DMS114 treated with DMSO at 0.1 percent for 48 hours (cell line): ENCODE measurements around the gene PDLIM7.
A peak's percentile ranks its signal among the peaks of the same experiment; 100 is the strongest.

Source experiments
- DNase-seq: peaks from one replicate; lab custom pipeline; 2025; ENCODE audit not compliant: unreplicated experiment; lab: John Stamatoyannopoulos, UW

The PDLIM7 gene

GRCh38 chr5:177524941-177525655 is 27.7 kb upstream of the PDLIM7 start:
- DNase-seq, result no peak

GRCh38 chr5:177524539-177524900 is 27.1 kb upstream of the PDLIM7 start:
- DNase-seq, result no peak

- no peak for DNase-seq
Measured at GRCh38 chr5:177523711-177524538, 26.5 kb upstream of the PDLIM7 start.

GRCh38 chr5:177520916-177521513 is 23.6 kb upstream of the PDLIM7 start:
- DNase-seq, result no peak

- no peak for DNase-seq
Measured at GRCh38 chr5:177520271-177520670, 22.9 kb upstream of the PDLIM7 start.

- no peak for DNase-seq
Measured at GRCh38 chr5:177519463-177520235, 22.2 kb upstream of the PDLIM7 start.

- peak; percentile 99 for DNase-seq
Measured at GRCh38 chr5:177516601-177517568, 19.5 kb upstream of the PDLIM7 start, which contains the start of gene DDX41. Gene DDX41, minus strand, starts transcription at chr5:177516961. Its CDS starts 16 bp downstream, at chr5:177516945.

- DNase-seq, result no peak
Measured at GRCh38 chr5:177515580-177515979, 18.2 kb upstream of the PDLIM7 start.

GRCh38 chr5:177514541-177514940 is 17.1 kb upstream of the PDLIM7 start:
- no peak for DNase-seq

- no peak for DNase-seq
Measured at GRCh38 chr5:177513500-177513899, 16.1 kb upstream of the PDLIM7 start.

GRCh38 chr5:177512736-177513380 is 15.5 kb upstream of the PDLIM7 start:
- DNase-seq, result no peak

- no peak for DNase-seq
Measured at GRCh38 chr5:177511796-177512675, 14.6 kb upstream of the PDLIM7 start.

GRCh38 chr5:177511181-177511580 is 13.8 kb upstream of the PDLIM7 start:
- DNase-seq, result no peak

- DNase-seq, result no peak
Measured at GRCh38 chr5:177510567-177511053, 13.2 kb upstream of the PDLIM7 start.

GRCh38 chr5:177509991-177510566 is 12.7 kb upstream of the PDLIM7 start:
- DNase-seq, result no peak

GRCh38 chr5:177509381-177509951 is 12.1 kb upstream of the PDLIM7 start, which contains the start of gene DOK3:
Gene DOK3, minus strand, starts transcription at chr5:177509826. Its CDS starts 286 bp downstream, at chr5:177509540.
- DNase-seq, result no peak

GRCh38 chr5:177508837-177509236 is 11.4 kb upstream of the PDLIM7 start:
- no peak for DNase-seq

- DNase-seq, result no peak
Measured at GRCh38 chr5:177508221-177508611, 10.8 kb upstream of the PDLIM7 start.
